Ovary (tissue), 3 donors: ENCODE results near the gene TRIM37.

ENCODE experiments used
- EP300 ChIP-seq: sonication (generic); formaldehyde crosslinking; IDR thresholded peaks from one replicate; pipeline ENCODE4 v1.6.1; 2017; ENCODE audit warnings: antibody characterized with exemption
- TF ChIP-seq, protein P1 (sequence below), 3 donors: fragments of 450-650 bp in 2 of 3; fragments of 200-600 bp in 1 of 3; IDR thresholded peaks; one replicate each; pipeline versions ENCODE4 v1.5.1 to v1.8.0; 2016 to 2022; ENCODE audit warnings: antibody characterized with exemption in 3 of 3, mild to moderate bottlenecking in 1 of 3
- donor health status: DM: no; HTN: no; CAD: no.

DNA sequence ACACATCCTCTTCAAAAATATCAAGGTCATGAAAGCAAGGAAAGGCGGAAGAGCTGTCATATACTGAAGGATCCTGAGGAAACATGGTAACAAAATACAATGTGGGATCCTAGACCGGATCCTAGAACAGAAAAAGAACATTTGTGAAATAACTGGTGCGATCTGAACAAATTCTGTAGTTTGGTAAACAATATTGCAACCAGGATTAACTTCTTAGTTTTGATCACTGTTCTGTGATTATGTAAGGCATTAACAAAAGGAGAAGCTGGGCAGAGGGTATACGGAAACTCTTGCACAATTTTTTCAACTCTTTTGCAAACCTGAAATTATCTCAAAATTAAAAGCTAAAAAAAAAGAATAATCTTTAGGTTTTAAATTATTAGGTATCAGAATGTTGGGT is 109.7 kb downstream of the TRIM37 start:
- TF ChIP-seq, protein P1, sequence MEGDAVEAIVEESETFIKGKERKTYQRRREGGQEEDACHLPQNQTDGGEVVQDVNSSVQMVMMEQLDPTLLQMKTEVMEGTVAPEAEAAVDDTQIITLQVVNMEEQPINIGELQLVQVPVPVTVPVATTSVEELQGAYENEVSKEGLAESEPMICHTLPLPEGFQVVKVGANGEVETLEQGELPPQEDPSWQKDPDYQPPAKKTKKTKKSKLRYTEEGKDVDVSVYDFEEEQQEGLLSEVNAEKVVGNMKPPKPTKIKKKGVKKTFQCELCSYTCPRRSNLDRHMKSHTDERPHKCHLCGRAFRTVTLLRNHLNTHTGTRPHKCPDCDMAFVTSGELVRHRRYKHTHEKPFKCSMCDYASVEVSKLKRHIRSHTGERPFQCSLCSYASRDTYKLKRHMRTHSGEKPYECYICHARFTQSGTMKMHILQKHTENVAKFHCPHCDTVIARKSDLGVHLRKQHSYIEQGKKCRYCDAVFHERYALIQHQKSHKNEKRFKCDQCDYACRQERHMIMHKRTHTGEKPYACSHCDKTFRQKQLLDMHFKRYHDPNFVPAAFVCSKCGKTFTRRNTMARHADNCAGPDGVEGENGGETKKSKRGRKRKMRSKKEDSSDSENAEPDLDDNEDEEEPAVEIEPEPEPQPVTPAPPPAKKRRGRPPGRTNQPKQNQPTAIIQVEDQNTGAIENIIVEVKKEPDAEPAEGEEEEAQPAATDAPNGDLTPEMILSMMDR (IDR thresholded peaks at IDR 0.05), result no peak
- TF ChIP-seq EP300, result no peak
